NCI-H1092 (cell line): Measurements from ENCODE around the gene MXRA7.
A peak's percentile ranks its signal among the peaks of the same experiment; 100 is the strongest.

ENCODE experiments used
- DNase-seq: peaks from one replicate; lab custom pipeline; 2025; lab: John Stamatoyannopoulos, UW

The MXRA7 gene

GRCh38 chr17:76696763-76697701 is 13.7 kb downstream of the MXRA7 start:
- DNase-seq: no peak

DNA sequence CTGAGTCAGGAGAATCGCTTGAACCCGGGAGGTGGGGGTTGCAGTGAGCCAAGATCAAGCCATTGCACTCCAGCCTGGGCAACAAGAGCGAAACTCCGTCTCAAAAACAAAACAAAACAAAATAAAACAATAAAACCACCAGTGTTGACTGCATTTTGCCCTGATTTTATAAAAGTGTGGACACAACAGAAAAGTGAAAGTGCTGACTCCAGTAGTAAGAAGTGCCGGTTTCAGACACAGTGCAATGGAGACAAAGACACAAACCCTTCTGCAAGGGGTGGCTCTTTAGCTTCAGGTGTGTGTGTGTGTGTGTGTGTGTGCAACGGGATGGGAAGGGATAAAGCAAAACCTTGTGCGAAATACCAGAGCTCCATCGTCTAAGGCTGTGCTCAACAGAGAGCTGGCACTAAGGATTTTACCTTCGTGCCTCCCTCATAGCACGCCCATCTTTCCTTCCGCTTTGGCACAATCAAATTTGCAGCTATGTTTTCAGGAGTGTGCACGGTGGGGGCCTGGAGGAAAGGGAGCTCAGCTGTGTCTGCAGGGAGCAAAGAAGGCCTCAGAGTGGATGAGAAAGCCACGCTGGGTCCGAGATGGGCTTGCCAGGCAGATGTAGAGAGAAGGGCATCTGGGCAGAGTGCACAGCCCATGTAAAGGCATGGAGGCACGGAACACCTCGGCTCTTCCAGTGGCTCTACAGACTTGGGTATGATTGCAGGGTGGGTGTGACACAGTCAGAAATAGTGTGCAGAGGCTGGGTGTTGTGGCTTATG is 15.5 kb downstream of the MXRA7 start:
- no peak for DNase-seq

- DNase-seq: no peak
These were observed 19.2 kb downstream of the MXRA7 start for GRCh38 chr17:76691379-76692191.

GRCh38 chr17:76690596-76691280 is 20.0 kb downstream of the MXRA7 start:
- DNase-seq: no peak

DNA sequence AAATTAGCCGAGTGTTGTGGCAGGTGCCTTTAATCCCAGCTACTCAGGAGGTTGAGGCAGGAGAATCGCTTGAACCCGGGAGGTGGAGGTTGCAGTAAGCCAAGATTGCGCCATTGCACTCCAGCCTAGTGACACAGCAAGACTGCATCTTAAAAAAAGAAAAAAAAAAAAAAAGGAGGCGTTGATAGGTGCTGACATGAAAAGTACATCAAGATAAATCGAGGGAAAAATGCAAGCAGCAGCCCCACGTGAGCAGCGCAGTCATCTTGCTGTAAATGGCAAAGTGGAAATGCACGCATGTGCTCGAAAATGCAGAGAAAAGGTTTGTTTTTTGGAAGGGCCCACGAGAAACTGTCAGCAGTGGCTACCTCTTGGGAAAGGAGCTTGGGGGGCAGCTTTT is 20.9 kb downstream of the MXRA7 start:
- no peak for DNase-seq

- no peak for DNase-seq
These were observed 22.6 kb downstream of the MXRA7 start for GRCh38 chr17:76688165-76688622.

DNA sequence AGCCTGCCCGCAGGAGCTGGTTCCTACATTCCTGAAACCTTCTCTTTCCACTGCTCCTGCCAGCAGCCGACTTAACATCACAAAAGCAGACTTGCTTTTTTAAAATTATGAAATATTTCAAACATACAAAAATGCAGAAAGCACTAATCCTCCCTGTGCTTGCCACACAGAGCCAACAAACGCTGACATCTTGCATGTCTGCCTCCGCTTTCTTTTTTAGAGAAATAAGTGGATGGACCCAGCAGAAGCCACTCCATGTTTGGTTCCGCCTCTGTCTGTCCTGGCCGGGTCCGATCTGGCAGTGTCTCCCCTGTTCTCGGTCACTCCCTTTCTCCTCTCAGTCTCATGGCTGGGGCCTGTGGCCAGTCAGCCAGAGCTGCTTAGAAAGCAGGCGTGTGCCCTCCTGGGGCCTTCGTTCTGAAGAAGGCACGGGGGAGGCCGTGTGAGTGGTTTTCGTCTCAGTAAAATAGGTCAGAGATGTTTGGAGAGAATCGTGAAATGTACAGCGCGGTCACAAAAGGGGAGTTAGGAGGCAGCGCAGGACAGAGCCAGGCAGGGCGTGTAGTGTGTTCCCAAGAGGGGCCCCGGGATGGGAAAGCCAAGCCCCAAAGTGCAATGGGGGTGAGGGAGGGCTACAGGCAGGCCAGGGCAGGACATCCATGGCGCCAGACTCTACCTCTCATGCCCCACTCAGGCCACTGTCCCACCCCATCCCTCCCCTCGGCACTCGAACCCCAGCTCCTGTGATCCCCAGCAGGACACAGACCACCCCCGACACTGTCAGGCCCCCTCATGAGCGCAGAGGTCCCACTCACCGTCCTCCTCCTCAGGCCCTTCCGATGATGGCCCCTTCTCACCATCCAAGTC is 23.2 kb downstream of the MXRA7 start:
- DNase-seq: no peak

GRCh38 chr17:76686538-76687297 is 24.0 kb downstream of the MXRA7 start:
- DNase-seq: no peak

GRCh38 chr17:76685846-76686245 is 24.9 kb downstream of the MXRA7 start:
- DNase-seq: no peak

GRCh38 chr17:76685366-76685765 is 25.4 kb downstream of the MXRA7 start:
- no peak for DNase-seq

GRCh38 chr17:76684756-76685155 is 26.0 kb downstream of the MXRA7 start:
- no peak for DNase-seq

DNA sequence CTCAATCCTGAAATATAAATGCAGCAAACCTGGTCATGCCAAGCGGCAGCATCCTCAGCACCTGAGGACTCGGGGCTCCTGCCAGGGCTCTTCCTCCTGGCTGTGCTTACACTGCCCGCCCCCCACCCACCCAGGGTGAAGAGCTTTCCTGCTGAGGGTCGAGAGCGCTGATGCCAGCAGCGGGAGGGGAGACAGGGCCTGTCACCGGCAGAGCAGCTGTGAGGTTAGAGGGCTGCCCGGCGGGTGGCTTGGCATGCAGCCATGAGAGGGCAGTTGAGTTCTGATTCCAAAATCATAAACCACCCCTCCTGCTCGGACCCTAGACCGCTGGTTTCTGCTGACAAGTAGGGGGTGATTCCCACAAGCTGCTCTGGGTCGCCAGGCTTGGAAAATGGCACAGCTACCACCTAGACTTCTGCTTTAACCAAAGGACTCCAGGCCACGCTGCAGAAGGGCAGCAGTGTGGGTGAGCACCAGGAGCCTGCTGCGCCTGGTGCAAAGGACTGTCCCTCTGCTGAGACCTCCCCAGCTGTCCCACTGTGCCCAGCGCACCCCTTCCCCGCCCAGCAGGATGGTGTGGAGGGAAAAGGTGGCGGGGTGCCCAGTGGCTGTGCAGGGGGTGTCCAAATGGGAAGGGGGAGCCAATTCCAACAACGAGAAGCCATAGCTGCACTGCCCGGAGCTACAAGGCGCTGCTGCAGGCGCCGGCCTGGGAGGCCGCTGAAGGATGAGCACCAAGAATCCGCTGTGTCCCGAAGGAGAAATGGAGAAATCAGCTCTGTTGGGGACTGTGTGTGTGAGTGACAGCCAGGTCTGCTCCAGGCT is 26.6 kb downstream of the MXRA7 start:
- DNase-seq: peak; percentile 39

GRCh38 chr17:76683011-76683755 is 27.6 kb downstream of the MXRA7 start:
- DNase-seq: no peak

DNA sequence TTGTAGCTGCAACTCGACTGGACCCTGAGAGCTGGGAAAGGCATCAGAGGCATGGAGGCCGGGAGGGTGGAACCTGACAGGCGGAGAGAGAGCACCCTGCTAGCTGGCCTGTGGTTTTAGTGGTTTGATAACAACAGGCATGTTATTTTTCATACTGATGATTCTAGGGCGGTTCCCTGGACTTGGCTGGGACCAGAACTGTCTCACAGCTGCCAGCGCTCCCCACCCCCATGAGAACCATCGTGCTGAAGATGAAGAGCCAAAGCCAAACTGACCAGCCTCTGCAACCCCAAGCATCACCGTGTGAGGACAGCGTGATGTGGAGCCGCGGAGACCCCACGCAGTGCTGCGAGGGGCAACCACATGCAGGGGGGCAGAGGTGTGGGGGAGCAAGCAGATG is 28.5 kb downstream of the MXRA7 start:
- DNase-seq: no peak

GRCh38 chr17:76681222-76682137 is 29.3 kb downstream of the MXRA7 start:
- DNase-seq: peak; percentile 49

- DNase-seq: no peak
These were observed 31.5 kb downstream of the MXRA7 start for GRCh38 chr17:76679239-76679638.

- DNase-seq: no peak
These were observed 32.4 kb downstream of the MXRA7 start for GRCh38 chr17:76678330-76678729.
